HG02642 (cell line): ENCODE results near the gene KRTAP5-10.
"Not testable (repeated sequence)": the region's sequence is repeated elsewhere in the genome, so short reads cannot be mapped to it uniquely, and the experiment has no call there.

Source experiments
- ATAC-seq: cut with Tn5 transposase; IDR thresholded peaks from one replicate; pipeline ENCODE4 v1.9.1; 2021; ENCODE audit warnings: mild to moderate bottlenecking; ENCODE audit not compliant: unreplicated experiment, poor library complexity

KRTAP5-10 gene

GRCh38 chr11:71568704-71569349 lies 3.5 kb downstream of the KRTAP5-10 start:
- ATAC-seq = no peak

- ATAC-seq = not testable (repeated sequence)
Measured at GRCh38 chr11:71571101-71571850, 5.9 kb downstream of the KRTAP5-10 start.

GRCh38 chr11:71572811-71573210 lies 7.4 kb downstream of the KRTAP5-10 start:
- no peak for ATAC-seq

- no peak for ATAC-seq
Measured at GRCh38 chr11:71574418-71574817, 9.1 kb downstream of the KRTAP5-10 start.

- ATAC-seq = no peak
Measured at GRCh38 chr11:71575723-71576424, 10.5 kb downstream of the KRTAP5-10 start.

GRCh38 chr11:71576688-71577465 lies 11.5 kb downstream of the KRTAP5-10 start:
- ATAC-seq = not testable (repeated sequence)

- no peak for ATAC-seq
Measured at GRCh38 chr11:71577469-71578004, 12.2 kb downstream of the KRTAP5-10 start.

GRCh38 chr11:71579513-71579912 lies 14.2 kb downstream of the KRTAP5-10 start:
- ATAC-seq = not testable (repeated sequence)

GRCh38 chr11:71580057-71581003 lies 15.0 kb downstream of the KRTAP5-10 start:
- ATAC-seq = no peak

GRCh38 chr11:71581826-71582225 lies 16.5 kb downstream of the KRTAP5-10 start:
- ATAC-seq = no peak

- no peak for ATAC-seq
Measured at GRCh38 chr11:71582309-71582895, 17.0 kb downstream of the KRTAP5-10 start, which contains the start of gene KRTAP5-11. TSS of gene KRTAP5-11 (minus strand) at chr11:71582875. CDS start at chr11:71582837, 38 bp downstream.

GRCh38 chr11:71582969-71583368 lies 17.6 kb downstream of the KRTAP5-10 start:
- not testable (repeated sequence) for ATAC-seq

- ATAC-seq = not testable (repeated sequence)
Measured at GRCh38 chr11:71585673-71586072, 20.3 kb downstream of the KRTAP5-10 start.

GRCh38 chr11:71588314-71588713 lies 23.0 kb downstream of the KRTAP5-10 start:
- ATAC-seq = not testable (repeated sequence)

GRCh38 chr11:71588822-71589545 lies 23.6 kb downstream of the KRTAP5-10 start:
- not testable (repeated sequence) for ATAC-seq

- ATAC-seq = not testable (repeated sequence)
Measured at GRCh38 chr11:71589546-71589920, 24.2 kb downstream of the KRTAP5-10 start.

GRCh38 chr11:71603221-71603620 lies 37.9 kb downstream of the KRTAP5-10 start:
- not testable (repeated sequence) for ATAC-seq
